Left lung (tissue), 10 donors: ENCODE results near the gene WDR90. TPM values are rescaled to one million over a fixed set of nuclear protein-coding genes. Genes with fewer than 3 reads are reported as not detected.

ENCODE experiments used
- ATAC-seq: fragments of 200-7000 bp; cut with Tn5 transposase; one replicate; pipeline ENCODE4 v1.9.1; 2020; ENCODE audit warnings: moderate library complexity
- DNase-seq, 4 donors: peaks; one replicate each; pipeline ENCODE4 v3.0.0-alpha.2; 2013 to 2020
- H3K27ac ChIP-seq, 2 donors: fragments of 200-600 bp; sonication (generic) in 1 of 2; one replicate each; pipeline versions ENCODE4 v1.5.0 to v1.8.0; 2020 to 2021
- H3K27me3 ChIP-seq, 2 donors: fragments of 200-600 bp; sonication (generic) in 1 of 2; one replicate each; pipeline versions ENCODE4 v1.5.0 to v1.8.0; 2020 to 2021
- H3K36me3 ChIP-seq, 2 donors: fragments of 200-600 bp; sonication (generic) in 1 of 2; one replicate each; pipeline versions ENCODE4 v1.5.0 to v1.8.0; 2020 to 2021
- H3K4me1 ChIP-seq, 2 donors: fragments of 200-600 bp; one replicate each; pipeline ENCODE4 v1.8.0; 2021
- H3K4me3 ChIP-seq, 2 donors: fragments of 200-600 bp; sonication (generic) in 1 of 2; one replicate each; pipeline versions ENCODE4 v1.5.0 to v1.8.0; 2020 to 2021; ENCODE audit warnings: mild to moderate bottlenecking in 1 of 2
- H3K9me3 ChIP-seq, 2 donors: fragments of 200-600 bp; sonication (generic) in 1 of 2; one replicate each; pipeline versions ENCODE4 v1.5.0 to v1.8.0; 2020 to 2021
- CTCF ChIP-seq, 2 donors: fragments of 200-600 bp; sonication (generic) in 1 of 2; IDR thresholded peaks; one replicate each; pipeline versions ENCODE4 v1.5.0 to v1.8.0; 2021; ENCODE audit warnings: antibody characterized with exemption in 2 of 2
- intact Hi-C, 2 donors: fragments of 100-400 bp; cut with DNase I; formaldehyde crosslinking; loops; one replicate each; pipeline versions ENCODE4 v1.11.2 to v1.14.2; 2022
- polyA plus RNA-seq, 6 donors: library from polyadenylated mRNA; unstranded; fragments of 120-200 nt; gene quantifications; one replicate each; pipeline ENCODE4 v1.2.1, GENCODE V29; 2013; ENCODE audit not compliant: insufficient read length in 6 of 6
- total RNA-seq, 2 donors: library from RNA; stranded (reverse); fragmentation: NEBNext Ultra II Directional; extraction: Animal tissue kit (Norgen Biotek cat#: 25700); gene quantifications; one replicate each; pipeline ENCODE4 v1.2.1, GENCODE V29; 2021
- donor health status: DM: no; HTN: yes; CAD: no.
- donor health status: DM: no; HTN: no; CAD: no.

WDR90 gene
- total and polyA plus RNA-seq, 8 donors, result 27.3 to 63.0 (median 41.4) TPM

GRCh38 chr16:666572-666971 is 17.4 kb downstream of the WDR90 start:
- Histone ChIP-seq H3K4me1 (peaks cover 6 to 19% of the 10 kb centered on the region in 2 donors), H3K4me3 (no peak overlapping the region), H3K27me3 (no peaks in the 10 kb centered on the region), H3K9me3 (no peaks in the 10 kb centered on the region), H3K27ac (no peak overlapping the region), H3K36me3 (peaks cover 0 to 27% of the 10 kb centered on the region in 2 donors)
- no peak for ATAC-seq
- intact Hi-C loops, result no loop called here
- TF ChIP-seq CTCF (IDR thresholded peaks at IDR 0.05), result no peak
- no peak for DNase-seq

- no peak for TF ChIP-seq CTCF (IDR thresholded peaks at IDR 0.05)
- Histone ChIP-seq H3K27ac (peak overlapping the region; percentile 69 to 70), H3K4me1 (peaks cover 6 to 18% of the 10 kb centered on the region in 2 donors), H3K27me3 (no peaks in the 10 kb centered on the region), H3K9me3 (no peaks in the 10 kb centered on the region), H3K36me3 (peaks cover 0 to 34% of the 10 kb centered on the region in 2 donors), H3K4me3 (peak overlapping the region in 1 of 2 donors; percentile 83)
- no peak for DNase-seq
- intact Hi-C loops, result no loop called here
- ATAC-seq, result no peak
Measured at GRCh38 chr16:667113-667779, 18.1 kb downstream of the WDR90 start.

- intact Hi-C loops, result no loop called here
- peak; percentile 98 for ATAC-seq
- no peaks in the 10 kb centered on the region for H3K27me3 ChIP-seq
- H3K4me1 ChIP-seq, result peaks cover 6 to 18% of the 10 kb centered on the region in 2 donors
- H3K4me3 ChIP-seq, result peak within 1 kb of the TSS; percentile 83 to 98
- peak; percentile 77 to 97 for TF ChIP-seq CTCF (IDR thresholded peaks at IDR 0.05)
- H3K36me3 ChIP-seq, result peaks cover 0 to 41% of the 10 kb centered on the region in 2 donors
- DNase-seq, result peak; percentile 83 to 99 (median 93)
- no peaks in the 10 kb centered on the region for H3K9me3 ChIP-seq
- peak within 1 kb of the TSS; percentile 69 to 70 for H3K27ac ChIP-seq
Measured at GRCh38 chr16:667780-668518, 18.8 kb downstream of the WDR90 start, which contains the start of gene RHOT2. Gene RHOT2 (plus strand): TSS chr16:668132. CDS start chr16:668200, 68 bp downstream.

GRCh38 chr16:668519-669171 is 19.5 kb downstream of the WDR90 start:
- H3K4me3 ChIP-seq, result peak overlapping the region; percentile 83 to 98
- H3K27ac ChIP-seq, result peak overlapping the region; percentile 69 to 70
- intact Hi-C loops, result no loop called here
- no peak for DNase-seq
- peak; percentile 1 for ATAC-seq
- no peaks in the 10 kb centered on the region for H3K9me3 ChIP-seq
- H3K27me3 ChIP-seq, result no peaks in the 10 kb centered on the region
- H3K4me1 ChIP-seq, result peaks cover 6 to 18% of the 10 kb centered on the region in 2 donors
- no peak for TF ChIP-seq CTCF (IDR thresholded peaks at IDR 0.05)
- H3K36me3 ChIP-seq, result peaks cover 0 to 44% of the 10 kb centered on the region in 2 donors

GRCh38 chr16:669666-670065 is 20.5 kb downstream of the WDR90 start:
- ATAC-seq (no peak), DNase-seq (no peak)
- Histone ChIP-seq H3K27me3 (peaks cover 0 to 4% of the 10 kb centered on the region in 2 donors), H3K36me3 (peaks cover 0 to 55% of the 10 kb centered on the region in 2 donors), H3K4me3 (no peak overlapping the region), H3K9me3 (no peaks in the 10 kb centered on the region), H3K27ac (no peak overlapping the region), H3K4me1 (peaks cover 6 to 23% of the 10 kb centered on the region in 2 donors)
- no peak for TF ChIP-seq CTCF (IDR thresholded peaks at IDR 0.05)
- intact Hi-C loops, result no loop called here
